ENCODE data around the gene OR51B4. TPM values are rescaled to one million over a fixed set of nuclear protein-coding genes. Genes with fewer than 3 reads are reported as not detected.

Gene OR51B4
- total RNA-seq: under 1 TPM in 1 of 3 donors, not detected in 2; 0.48 TPM

GRCh38 chr11:5301846-5302245 is at the start of gene OR51B4:
Gene OR51B4 (minus strand): TSS chr11:5301946. CDS start chr11:5301946, 0 bp downstream.
- DNase-seq (ENCODE audit: low spot score in 2 of 2): no peak
- H3K27ac ChIP-seq: no peak within 1 kb of the TSS
- H3K4me1 ChIP-seq: no peaks in the 10 kb centered on the region
- no peaks in the 10 kb centered on the region for H3K27me3 ChIP-seq
- H3K4me3 ChIP-seq: no peak within 1 kb of the TSS
- no peaks in the 10 kb centered on the region for H3K9me3 ChIP-seq
- TF ChIP-seq CTCF (IDR thresholded peaks at IDR 0.05) (no peak), POLR2A (IDR thresholded peaks at IDR 0.05) (no peak), POLR2AphosphoS5 (IDR thresholded peaks at IDR 0.05) (no peak)
- H3K36me3 ChIP-seq: no peaks in the 10 kb centered on the region
- intact Hi-C loops (cut with DNase I; ENCODE audit: low total_unique reads): no loop called here

- Histone ChIP-seq H3K9me3 (no peaks in the 10 kb centered on the region), H3K36me3 (no peaks in the 10 kb centered on the region), H3K4me1 (no peaks in the 10 kb centered on the region), H3K27me3 (no peaks in the 10 kb centered on the region), H3K27ac (no peak within 1 kb of the TSS), H3K4me3 (no peak within 1 kb of the TSS)
- no peak for TF ChIP-seq CTCF (IDR thresholded peaks at IDR 0.05)
- TF ChIP-seq POLR2A (IDR thresholded peaks at IDR 0.05): no peak
- no peak for TF ChIP-seq POLR2AphosphoS5 (IDR thresholded peaks at IDR 0.05)
- intact Hi-C loops (cut with DNase I; ENCODE audit: low total_unique reads): no loop called here
- DNase-seq (ENCODE audit: low spot score in 2 of 2): no peak
Measured at GRCh38 chr11:5351208-5351607, 49.5 kb upstream of the OR51B4 start, which contains the start of gene OR51B6. Gene OR51B6 (plus strand): TSS chr11:5351508. CDS start chr11:5351508, 0 bp downstream.

GRCh38 chr11:5349550-5349949 is 47.8 kb upstream of the OR51B4 start:
- Histone ChIP-seq H3K36me3 (no peaks in the 10 kb centered on the region), H3K4me3 (no peak overlapping the region), H3K4me1 (no peaks in the 10 kb centered on the region), H3K9me3 (no peaks in the 10 kb centered on the region), H3K27ac (no peak overlapping the region), H3K27me3 (no peaks in the 10 kb centered on the region)
- intact Hi-C loops (cut with DNase I; ENCODE audit: low total_unique reads): no loop called here
- TF ChIP-seq POLR2AphosphoS5 (IDR thresholded peaks at IDR 0.05): no peak
- no peak for TF ChIP-seq CTCF (IDR thresholded peaks at IDR 0.05)
- TF ChIP-seq POLR2A (IDR thresholded peaks at IDR 0.05): no peak
- no peak for DNase-seq (ENCODE audit: low spot score in 2 of 2)

- H3K27me3 ChIP-seq: no peaks in the 10 kb centered on the region
- H3K27ac ChIP-seq: no peak overlapping the region
- H3K4me3 ChIP-seq: no peak overlapping the region
- no peaks in the 10 kb centered on the region for H3K4me1 ChIP-seq
- H3K9me3 ChIP-seq: no peaks in the 10 kb centered on the region
- TF ChIP-seq POLR2AphosphoS5 (IDR thresholded peaks at IDR 0.05): no peak
- TF ChIP-seq CTCF (IDR thresholded peaks at IDR 0.05): no peak
- no peak for TF ChIP-seq POLR2A (IDR thresholded peaks at IDR 0.05)
- H3K36me3 ChIP-seq: no peaks in the 10 kb centered on the region
- no peak for DNase-seq (ENCODE audit: low spot score in 2 of 2)
- intact Hi-C loops (cut with DNase I; ENCODE audit: low total_unique reads): no loop called here
Measured at GRCh38 chr11:5348551-5349194, 46.9 kb upstream of the OR51B4 start.

GRCh38 chr11:5345831-5346230 is 44.1 kb upstream of the OR51B4 start:
- TF ChIP-seq CTCF (IDR thresholded peaks at IDR 0.05) (no peak), POLR2AphosphoS5 (IDR thresholded peaks at IDR 0.05) (no peak), POLR2A (IDR thresholded peaks at IDR 0.05) (no peak)
- H3K4me1 ChIP-seq: no peaks in the 10 kb centered on the region
- DNase-seq (ENCODE audit: low spot score in 2 of 2): no peak
- H3K9me3 ChIP-seq: no peaks in the 10 kb centered on the region
- H3K36me3 ChIP-seq: no peaks in the 10 kb centered on the region
- no peaks in the 10 kb centered on the region for H3K27me3 ChIP-seq
- intact Hi-C loops (cut with DNase I; ENCODE audit: low total_unique reads): no loop called here
- no peak overlapping the region for H3K4me3 ChIP-seq
- no peak overlapping the region for H3K27ac ChIP-seq

Data from breast epithelium (tissue), 4 donors.